ENCODE data around the gene ATN1.

Gene ATN1

GRCh38 chr12:6980075-6980474 is 52.3 kb downstream of the ATN1 start:
- FAIRE-seq = no peak

- no peak for FAIRE-seq
Observed at GRCh38 chr12:6980740-6981139, 53.0 kb downstream of the ATN1 start.

GRCh38 chr12:6981152-6982052 is 53.6 kb downstream of the ATN1 start:
- no peak for FAIRE-seq

- FAIRE-seq = no peak
Observed at GRCh38 chr12:6982532-6982931, 54.8 kb downstream of the ATN1 start.

- FAIRE-seq = no peak
Observed at GRCh38 chr12:6987956-6988553, 60.3 kb downstream of the ATN1 start.
